ENCODE results near the gene SUSD2.
A peak's percentile ranks its signal among the peaks of the same experiment; 100 is the strongest.
"Not testable (repeated sequence)": the region's sequence is repeated elsewhere in the genome, so short reads cannot be mapped to it uniquely, and the experiment has no call there.

SUSD2 gene, protein sequence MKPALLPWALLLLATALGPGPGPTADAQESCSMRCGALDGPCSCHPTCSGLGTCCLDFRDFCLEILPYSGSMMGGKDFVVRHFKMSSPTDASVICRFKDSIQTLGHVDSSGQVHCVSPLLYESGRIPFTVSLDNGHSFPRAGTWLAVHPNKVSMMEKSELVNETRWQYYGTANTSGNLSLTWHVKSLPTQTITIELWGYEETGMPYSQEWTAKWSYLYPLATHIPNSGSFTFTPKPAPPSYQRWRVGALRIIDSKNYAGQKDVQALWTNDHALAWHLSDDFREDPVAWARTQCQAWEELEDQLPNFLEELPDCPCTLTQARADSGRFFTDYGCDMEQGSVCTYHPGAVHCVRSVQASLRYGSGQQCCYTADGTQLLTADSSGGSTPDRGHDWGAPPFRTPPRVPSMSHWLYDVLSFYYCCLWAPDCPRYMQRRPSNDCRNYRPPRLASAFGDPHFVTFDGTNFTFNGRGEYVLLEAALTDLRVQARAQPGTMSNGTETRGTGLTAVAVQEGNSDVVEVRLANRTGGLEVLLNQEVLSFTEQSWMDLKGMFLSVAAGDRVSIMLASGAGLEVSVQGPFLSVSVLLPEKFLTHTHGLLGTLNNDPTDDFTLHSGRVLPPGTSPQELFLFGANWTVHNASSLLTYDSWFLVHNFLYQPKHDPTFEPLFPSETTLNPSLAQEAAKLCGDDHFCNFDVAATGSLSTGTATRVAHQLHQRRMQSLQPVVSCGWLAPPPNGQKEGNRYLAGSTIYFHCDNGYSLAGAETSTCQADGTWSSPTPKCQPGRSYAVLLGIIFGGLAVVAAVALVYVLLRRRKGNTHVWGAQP

DNA sequence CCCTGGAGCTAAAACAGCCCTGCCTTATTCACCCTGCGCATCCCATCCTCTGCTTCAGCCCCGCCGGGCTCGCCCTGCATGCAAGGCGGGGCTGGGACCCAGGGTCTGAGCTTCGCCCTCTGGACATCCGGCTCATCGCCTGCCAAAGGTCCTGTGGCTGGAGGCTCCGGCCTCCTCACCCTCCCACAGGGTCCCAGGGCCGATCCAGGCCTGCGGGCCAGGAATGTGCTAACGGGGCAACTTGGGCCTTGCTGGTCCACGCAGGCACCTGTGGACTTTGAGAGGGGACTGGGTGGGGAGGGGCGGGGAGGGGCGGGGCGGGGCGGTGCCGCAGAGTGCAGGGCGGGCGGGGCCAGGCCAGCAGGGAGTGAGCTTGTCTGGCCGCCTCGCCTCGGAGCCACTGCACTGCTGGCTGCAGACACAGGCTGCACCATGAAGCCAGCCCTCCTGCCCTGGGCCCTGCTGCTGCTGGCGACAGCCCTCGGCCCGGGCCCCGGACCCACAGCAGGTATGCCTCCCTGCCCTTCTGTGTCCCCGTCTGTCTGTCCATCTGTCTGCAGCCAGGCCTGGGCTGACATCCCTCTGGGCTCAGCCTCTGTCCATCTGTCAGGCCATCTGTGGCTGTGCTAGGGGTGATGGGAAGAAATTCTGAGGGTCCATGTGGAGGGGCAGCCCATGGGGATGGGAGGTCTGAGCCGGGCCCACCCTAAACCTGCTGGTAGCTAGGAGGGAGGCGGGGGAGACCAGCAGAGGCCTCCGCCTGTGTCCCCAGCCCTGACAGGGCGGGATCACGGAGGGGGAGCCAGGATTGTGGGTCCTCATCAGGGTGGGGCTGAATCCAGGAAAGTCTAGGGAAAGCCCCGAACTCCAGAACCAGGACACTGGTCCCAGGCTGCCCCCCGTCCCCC lies at the start of gene SUSD2:
Gene SUSD2 (plus strand): TSS at position 400 of the 908 bp plus-strand sequence. CDS start 33 bp downstream, at position 433.
- Histone ChIP-seq H3K27me3 (ENCODE audit: control insufficient read depth, insufficient read depth, low read length) (no peaks in the 10 kb centered on the region), H3K4me3 (ENCODE audit: low read length) (peak within 1 kb of the TSS; percentile 53), H3K36me3 (ENCODE audit: control insufficient read depth, insufficient read depth, low read length) (peaks cover 5% of the 10 kb centered on the region), H3K27ac (ENCODE audit: low read depth, low read length) (peak within 1 kb of the TSS; percentile 53), H3K9ac (ENCODE audit: low read length) (peak within 1 kb of the TSS; percentile 36), H3K4me1 (ENCODE audit: control insufficient read depth, insufficient read depth, low read length) (peaks cover 13% of the 10 kb centered on the region)

DNA sequence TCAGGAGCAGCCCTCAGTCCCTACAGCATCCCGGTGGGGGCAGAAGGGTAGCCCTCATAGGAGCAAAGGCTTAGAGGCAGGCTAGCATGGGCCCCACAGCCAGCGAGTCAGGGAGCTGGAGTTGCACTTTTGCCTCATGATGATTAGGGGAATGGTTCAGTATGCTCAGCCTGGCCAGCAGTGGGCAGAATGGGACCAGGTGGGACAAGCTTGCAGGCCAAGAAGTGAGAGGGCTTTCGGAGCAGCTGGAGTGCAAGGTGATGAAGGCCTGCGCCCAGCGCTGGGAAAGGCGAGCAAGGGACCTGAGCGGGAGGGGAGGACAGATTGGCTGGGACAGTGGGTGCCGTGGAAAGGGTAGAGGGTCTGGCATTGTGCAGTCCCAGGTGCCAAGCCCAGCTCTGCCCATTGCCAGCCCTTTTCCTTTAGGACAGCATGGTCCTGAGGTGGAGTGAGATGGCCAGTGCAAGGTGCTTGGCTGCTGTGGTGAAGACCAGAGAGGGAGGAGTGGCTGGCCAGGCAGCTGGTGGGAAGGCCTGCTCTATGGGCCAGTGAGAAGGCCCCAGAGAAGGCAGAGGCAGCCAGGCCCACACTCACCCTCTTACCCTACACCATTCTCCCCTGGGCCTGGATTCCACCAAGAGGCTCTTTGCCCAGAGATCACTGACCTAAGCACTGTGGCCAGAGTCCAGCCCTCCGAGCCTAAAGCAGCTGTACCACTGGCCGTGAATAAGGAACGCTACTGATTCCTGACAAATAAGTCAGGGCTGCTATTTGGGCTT lies 47.9 kb upstream of the SUSD2 start:
- Histone ChIP-seq H3K36me3 (ENCODE audit: control insufficient read depth, insufficient read depth, low read length) (peaks cover 2% of the 10 kb centered on the region), H3K9ac (ENCODE audit: low read length) (no peak overlapping the region), H3K4me3 (ENCODE audit: low read length) (no peak overlapping the region), H3K4me1 (ENCODE audit: control insufficient read depth, insufficient read depth, low read length) (peaks cover 8% of the 10 kb centered on the region), H3K27me3 (ENCODE audit: control insufficient read depth, insufficient read depth, low read length) (no peaks in the 10 kb centered on the region), H3K27ac (ENCODE audit: low read depth, low read length) (no peak overlapping the region)

DNA sequence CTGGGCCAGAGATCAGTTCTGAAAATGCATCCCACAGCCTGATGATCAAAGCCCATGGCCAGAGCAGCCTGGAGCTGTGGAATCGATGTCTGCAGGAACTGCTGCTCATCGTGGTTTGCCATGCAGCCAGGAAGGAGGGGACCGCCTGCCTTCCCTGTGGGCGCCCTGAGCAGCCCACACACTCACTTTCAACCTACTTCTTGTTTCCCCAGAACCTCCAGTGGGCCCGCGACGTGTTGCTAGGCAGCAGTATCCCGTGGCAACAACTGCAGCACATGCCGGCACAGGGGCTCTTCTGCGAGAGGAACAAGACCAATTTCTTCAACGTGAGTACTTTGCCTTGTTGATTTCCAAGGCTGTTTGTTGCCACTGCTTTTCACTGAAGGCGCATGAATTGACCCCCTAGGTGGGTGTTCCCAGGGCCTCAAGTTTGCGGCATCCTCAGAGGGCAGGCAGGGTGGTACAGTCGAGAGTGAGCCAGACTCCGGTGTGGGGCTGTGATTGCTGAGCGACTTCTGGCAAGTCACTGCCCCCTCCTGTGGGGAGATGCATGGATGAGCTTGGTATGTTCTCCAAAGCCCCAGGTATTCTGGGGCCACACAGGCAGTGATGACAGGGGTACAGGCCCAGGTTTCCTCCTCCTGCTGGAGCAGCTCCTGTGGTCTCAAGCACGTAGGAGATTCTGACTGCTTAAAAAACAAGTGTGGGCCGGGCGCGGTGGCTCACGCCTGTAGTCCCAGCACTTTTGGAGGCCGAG lies 47.0 kb upstream of the SUSD2 start:
- Histone ChIP-seq H3K27me3 (ENCODE audit: control insufficient read depth, insufficient read depth, low read length) (no peaks in the 10 kb centered on the region), H3K4me3 (ENCODE audit: low read length) (no peak overlapping the region), H3K9ac (ENCODE audit: low read length) (no peak overlapping the region), H3K4me1 (ENCODE audit: control insufficient read depth, insufficient read depth, low read length) (peaks cover 8% of the 10 kb centered on the region), H3K27ac (ENCODE audit: low read depth, low read length) (no peak overlapping the region), H3K36me3 (ENCODE audit: control insufficient read depth, insufficient read depth, low read length) (peaks cover 2% of the 10 kb centered on the region)

DNA sequence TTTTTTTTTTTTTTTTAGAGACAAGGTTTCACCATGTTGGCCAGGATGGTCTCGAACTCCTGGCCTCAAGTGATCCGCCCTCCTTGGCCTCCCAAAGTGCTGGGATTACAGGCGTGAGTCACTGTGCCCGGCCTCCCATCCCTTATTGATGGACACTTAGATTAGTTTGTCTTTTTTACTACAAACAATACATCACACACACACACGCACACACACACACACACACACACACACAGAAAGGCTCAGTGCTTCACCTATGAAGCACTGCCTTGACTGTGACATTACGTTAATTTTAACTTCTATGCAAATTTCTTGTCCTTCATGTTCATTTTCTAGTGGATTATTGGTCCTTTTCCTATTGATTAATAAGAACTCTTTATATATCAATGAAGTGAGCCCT lies 44.8 kb upstream of the SUSD2 start:
- not testable (repeated sequence) for H3K4me3 ChIP-seq (ENCODE audit: low read length); H3K27me3 ChIP-seq (ENCODE audit: control insufficient read depth, insufficient read depth, low read length); H3K36me3 ChIP-seq (ENCODE audit: control insufficient read depth, insufficient read depth, low read length); H3K9ac ChIP-seq (ENCODE audit: low read length); H3K27ac ChIP-seq (ENCODE audit: low read depth, low read length)
- peaks cover 14% of the 10 kb centered on the region for H3K4me1 ChIP-seq (ENCODE audit: control insufficient read depth, insufficient read depth, low read length)

DNA sequence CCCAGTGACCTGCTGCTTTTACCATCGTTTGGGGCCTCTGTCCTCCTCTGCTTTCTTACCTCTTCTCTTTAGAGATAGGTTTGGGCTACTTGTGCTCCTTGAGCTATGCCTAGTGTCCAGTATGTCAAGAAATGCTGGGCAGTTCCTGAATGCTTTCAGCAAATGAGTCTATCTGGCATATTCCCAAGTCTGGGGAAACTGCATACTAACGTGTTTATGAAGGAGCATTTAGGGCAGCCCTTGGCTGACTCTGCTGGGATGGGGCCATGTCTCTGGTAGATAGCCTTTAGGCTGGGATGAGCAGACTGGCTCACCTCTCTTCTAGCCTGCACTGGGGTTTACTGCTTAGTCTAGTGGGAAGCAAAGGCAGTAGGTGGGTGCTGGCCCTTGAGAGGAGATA lies 43.7 kb upstream of the SUSD2 start:
- H3K4me1 ChIP-seq (ENCODE audit: control insufficient read depth, insufficient read depth, low read length) = peaks cover 14% of the 10 kb centered on the region
- peaks cover 2% of the 10 kb centered on the region for H3K36me3 ChIP-seq (ENCODE audit: control insufficient read depth, insufficient read depth, low read length)
- H3K27ac ChIP-seq (ENCODE audit: low read depth, low read length) = no peak overlapping the region
- H3K9ac ChIP-seq (ENCODE audit: low read length) = no peak overlapping the region
- H3K27me3 ChIP-seq (ENCODE audit: control insufficient read depth, insufficient read depth, low read length) = no peaks in the 10 kb centered on the region
- no peak overlapping the region for H3K4me3 ChIP-seq (ENCODE audit: low read length)

DNA sequence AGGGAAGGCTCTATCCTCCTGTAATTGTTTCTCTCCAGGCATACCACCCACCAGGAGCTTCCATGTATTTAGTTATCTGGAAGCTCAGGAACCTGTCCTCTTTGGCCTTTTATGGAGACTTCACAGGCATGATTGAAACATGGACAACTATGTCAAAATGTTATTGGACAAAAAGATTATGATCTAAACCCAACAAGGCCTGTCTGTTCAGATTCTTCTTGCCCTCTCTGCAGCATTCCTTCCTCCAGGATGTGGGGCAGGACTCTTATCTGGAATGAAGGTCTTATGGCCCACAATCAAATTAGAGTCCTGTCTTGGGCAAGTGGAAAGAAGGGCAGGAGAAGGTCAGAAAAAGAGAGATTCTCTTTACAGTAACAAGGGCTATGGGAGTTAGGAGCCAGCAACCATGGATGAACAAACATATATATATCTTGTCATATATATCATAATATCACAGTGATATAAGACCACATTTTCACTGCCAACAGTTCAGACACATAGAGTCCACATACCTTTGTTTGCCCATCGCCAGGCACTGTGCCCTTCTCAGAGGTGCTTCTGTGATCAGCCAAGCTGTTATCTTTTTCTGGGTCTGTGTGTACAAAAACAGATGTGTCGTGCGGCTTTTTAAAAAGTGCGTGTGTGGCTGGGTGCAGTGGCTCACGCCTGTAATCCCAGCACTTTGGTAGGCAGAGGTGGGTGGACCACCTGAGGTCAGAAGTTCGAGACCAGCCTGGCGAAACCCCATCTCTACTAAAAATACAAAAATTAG lies 42.5 kb upstream of the SUSD2 start:
- no peak overlapping the region for H3K27ac ChIP-seq (ENCODE audit: low read depth, low read length)
- peaks cover 14% of the 10 kb centered on the region for H3K4me1 ChIP-seq (ENCODE audit: control insufficient read depth, insufficient read depth, low read length)
- H3K4me3 ChIP-seq (ENCODE audit: low read length) = no peak overlapping the region

DNA sequence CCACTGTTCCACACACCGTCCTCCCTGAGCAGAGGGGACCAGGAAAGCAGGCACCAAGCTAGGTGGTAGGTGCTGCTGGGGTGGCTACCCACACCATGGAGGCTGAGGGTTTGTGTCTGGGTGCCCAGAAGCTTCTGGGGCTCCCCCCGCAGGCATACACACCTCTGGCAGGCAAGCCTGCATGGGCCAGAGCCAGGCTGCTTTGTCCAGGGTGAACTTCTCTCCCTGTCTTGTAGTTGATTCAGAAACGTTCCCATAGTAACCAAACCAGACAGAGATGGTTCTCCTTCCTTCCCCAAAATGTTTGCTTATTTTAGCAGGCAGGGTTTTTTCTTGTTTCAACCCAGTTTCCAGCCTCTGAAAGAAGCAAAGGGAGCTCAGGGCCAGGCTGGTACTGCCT lies 40.9 kb upstream of the SUSD2 start:
- H3K27me3 ChIP-seq (ENCODE audit: control insufficient read depth, insufficient read depth, low read length) = no peaks in the 10 kb centered on the region
- H3K4me1 ChIP-seq (ENCODE audit: control insufficient read depth, insufficient read depth, low read length) = peaks cover 16% of the 10 kb centered on the region
- peak overlapping the region; percentile 42 for H3K27ac ChIP-seq (ENCODE audit: low read depth, low read length)
- no peak overlapping the region for H3K9ac ChIP-seq (ENCODE audit: low read length)
- H3K4me3 ChIP-seq (ENCODE audit: low read length) = no peak overlapping the region
- H3K36me3 ChIP-seq (ENCODE audit: control insufficient read depth, insufficient read depth, low read length) = no peaks in the 10 kb centered on the region

More for the DNA sequence above, 42.5 kb upstream of the SUSD2 start:
- H3K27me3 ChIP-seq (ENCODE audit: control insufficient read depth, insufficient read depth, low read length) = no peaks in the 10 kb centered on the region
- peaks cover 2% of the 10 kb centered on the region for H3K36me3 ChIP-seq (ENCODE audit: control insufficient read depth, insufficient read depth, low read length)
- no peak overlapping the region for H3K9ac ChIP-seq (ENCODE audit: low read length)

DNA sequence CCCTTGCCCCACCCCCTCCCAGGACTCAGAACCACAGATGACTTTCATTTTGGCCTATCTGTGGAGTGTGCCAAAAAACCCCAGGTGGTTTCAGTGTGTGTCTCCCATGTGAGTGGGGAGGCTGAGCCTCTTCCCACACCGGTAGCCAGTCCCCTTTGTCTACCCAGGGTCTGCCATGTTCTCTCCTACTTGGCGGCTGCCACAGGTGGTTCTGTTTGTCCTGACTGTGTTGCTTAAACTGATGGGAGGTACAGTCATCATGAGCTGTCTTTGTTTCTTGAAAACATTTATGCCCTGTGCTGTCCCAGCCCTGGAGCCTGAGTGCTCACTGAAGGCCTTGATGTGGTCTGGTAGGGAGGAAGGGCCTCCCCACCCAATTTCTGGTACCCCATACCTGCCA lies 39.7 kb upstream of the SUSD2 start:
- H3K36me3 ChIP-seq (ENCODE audit: control insufficient read depth, insufficient read depth, low read length) = no peaks in the 10 kb centered on the region
- no peak overlapping the region for H3K9ac ChIP-seq (ENCODE audit: low read length)
- H3K27me3 ChIP-seq (ENCODE audit: control insufficient read depth, insufficient read depth, low read length) = no peaks in the 10 kb centered on the region
- peaks cover 28% of the 10 kb centered on the region for H3K4me1 ChIP-seq (ENCODE audit: control insufficient read depth, insufficient read depth, low read length)
- no peak overlapping the region for H3K4me3 ChIP-seq (ENCODE audit: low read length)
- no peak overlapping the region for H3K27ac ChIP-seq (ENCODE audit: low read depth, low read length)

DNA sequence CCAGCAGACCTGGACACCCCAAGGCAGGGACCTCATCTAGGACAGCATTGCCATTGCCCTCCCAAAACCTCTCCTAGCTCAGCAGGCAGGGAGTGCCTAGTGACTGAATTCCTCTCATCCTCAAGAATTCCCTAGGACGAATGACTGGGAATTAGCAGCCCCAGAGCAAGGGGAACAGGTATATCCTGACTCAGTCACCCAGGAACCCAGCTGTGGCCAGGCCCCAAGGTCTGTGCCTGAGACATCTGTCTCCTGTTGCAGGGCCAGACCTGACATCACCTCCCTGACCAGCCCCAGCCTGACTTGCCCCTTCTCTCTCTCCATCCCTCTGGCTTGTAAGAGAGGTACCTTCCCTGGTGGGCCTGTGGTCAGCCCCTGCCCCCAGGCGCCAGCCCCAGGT lies 39.0 kb upstream of the SUSD2 start:
- H3K27ac ChIP-seq (ENCODE audit: low read depth, low read length) = no peak overlapping the region
- peaks cover 31% of the 10 kb centered on the region for H3K4me1 ChIP-seq (ENCODE audit: control insufficient read depth, insufficient read depth, low read length)
- no peak overlapping the region for H3K9ac ChIP-seq (ENCODE audit: low read length)
- no peaks in the 10 kb centered on the region for H3K36me3 ChIP-seq (ENCODE audit: control insufficient read depth, insufficient read depth, low read length)
- H3K27me3 ChIP-seq (ENCODE audit: control insufficient read depth, insufficient read depth, low read length) = no peaks in the 10 kb centered on the region
- H3K4me3 ChIP-seq (ENCODE audit: low read length) = no peak overlapping the region

DNA sequence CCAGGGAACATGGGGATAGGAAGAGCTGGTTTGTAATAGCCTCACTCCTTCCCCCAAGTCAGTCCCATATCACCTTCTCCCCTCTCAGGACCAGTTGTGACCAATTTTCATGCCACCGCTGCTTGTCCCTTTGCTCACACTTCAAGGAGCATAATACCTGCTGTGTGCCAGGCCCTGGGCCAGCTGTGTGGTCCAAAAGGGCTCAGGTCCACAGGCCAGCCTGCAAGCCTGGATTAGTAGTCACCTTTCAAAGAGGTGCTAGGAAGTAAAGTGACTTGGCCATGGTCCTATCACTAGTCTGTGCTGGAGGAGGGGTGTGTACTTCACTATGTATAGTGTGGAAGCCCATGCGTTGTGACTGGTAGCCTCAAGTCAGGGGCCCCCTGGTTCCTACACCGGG lies 38.5 kb upstream of the SUSD2 start:
- no peak overlapping the region for H3K27ac ChIP-seq (ENCODE audit: low read depth, low read length)
- H3K4me1 ChIP-seq (ENCODE audit: control insufficient read depth, insufficient read depth, low read length) = peaks cover 31% of the 10 kb centered on the region

More for the DNA sequence above, 38.5 kb upstream of the SUSD2 start:
- no peak overlapping the region for H3K4me3 ChIP-seq (ENCODE audit: low read length)
- H3K9ac ChIP-seq (ENCODE audit: low read length) = no peak overlapping the region
- H3K27me3 ChIP-seq (ENCODE audit: control insufficient read depth, insufficient read depth, low read length) = no peaks in the 10 kb centered on the region
- H3K36me3 ChIP-seq (ENCODE audit: control insufficient read depth, insufficient read depth, low read length) = no peaks in the 10 kb centered on the region

Measured in rectal smooth muscle tissue (tissue), 1 donor.